ENCODE measurements around the gene ASXL1. TPM values are rescaled to one million over a fixed set of nuclear protein-coding genes. Genes with fewer than 3 reads are reported as not detected.

The ASXL1 gene
- total and polyA plus RNA-seq, 2 donors from 2014 or later, result 16.2 to 71.1 TPM

GRCh38 chr20:32477594-32478512 lies 119.7 kb downstream of the ASXL1 start:
- Histone ChIP-seq H3K9me3 (ENCODE audit: control insufficient read depth in 2 of 3, insufficient read depth in 1 of 3, low read length in 3 of 3) (no peaks in the 10 kb centered on the region), H3K36me3 (ENCODE audit: control insufficient read depth in 2 of 3, insufficient read depth in 3 of 3, low read length in 3 of 3) (no peaks in the 10 kb centered on the region), H3K27ac (ENCODE audit: low read depth in 2 of 2, low read length in 2 of 2) (peak overlapping the region; percentile 32 to 92), H3K9ac (ENCODE audit: low read length in 3 of 3) (peak overlapping the region in 1 of 3 donors; percentile 44), H3K27me3 (ENCODE audit: control insufficient read depth, insufficient read depth, low read length) (no peaks in the 10 kb centered on the region), H3K4me3 (ENCODE audit: low read length in 3 of 3) (no peak overlapping the region), H3K4me1 (ENCODE audit: control insufficient read depth in 2 of 3, insufficient read depth in 2 of 3, low read depth in 1 of 3, low read length in 3 of 3) (peaks cover 18 to 81% (median 76%) of the 10 kb centered on the region in 3 donors)
- FAIRE-seq, result no peak
- intact Hi-C loops (cut with DNase I), result no loop called here
- peak in 3 of 5 donors; percentile 7 to 61 (median 47) for DNase-seq
- TF ChIP-seq CTCF (IDR thresholded peaks at IDR 0.05; ENCODE audit: borderline replicate concordance, extremely low read depth, insufficient read depth), result no peak

DNA sequence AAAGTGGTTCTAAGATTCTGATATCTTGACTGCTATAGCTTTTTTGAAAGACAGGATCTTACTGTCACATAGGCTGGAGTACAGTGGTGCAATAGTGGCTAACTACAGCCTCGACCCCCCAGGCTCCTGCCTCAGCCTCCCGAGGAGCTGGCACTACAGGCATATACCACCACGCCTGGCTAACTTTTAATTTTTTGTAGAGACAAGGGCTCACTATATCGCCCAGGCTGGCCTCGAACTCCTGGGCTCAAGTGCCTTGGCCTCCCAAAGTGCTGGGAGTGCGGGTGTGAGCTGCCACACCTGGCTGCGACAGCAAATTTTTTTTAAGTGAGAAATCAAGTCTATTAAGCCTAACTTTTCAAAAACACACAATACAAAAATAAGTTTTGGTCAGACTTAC lies 120.4 kb downstream of the ASXL1 start:
- Histone ChIP-seq H3K27me3 (ENCODE audit: control insufficient read depth, insufficient read depth, low read length) (no peaks in the 10 kb centered on the region), H3K4me3 (ENCODE audit: low read length in 3 of 3) (no peak overlapping the region), H3K36me3 (ENCODE audit: control insufficient read depth in 2 of 3, insufficient read depth in 3 of 3, low read length in 3 of 3) (no peaks in the 10 kb centered on the region), H3K9ac (ENCODE audit: low read length in 3 of 3) (no peak overlapping the region), H3K27ac (ENCODE audit: low read depth in 2 of 2, low read length in 2 of 2) (no peak overlapping the region), H3K9me3 (ENCODE audit: control insufficient read depth in 2 of 3, insufficient read depth in 1 of 3, low read length in 3 of 3) (no peaks in the 10 kb centered on the region), H3K4me1 (ENCODE audit: control insufficient read depth in 2 of 3, insufficient read depth in 2 of 3, low read depth in 1 of 3, low read length in 3 of 3) (peaks cover 18 to 74% (median 71%) of the 10 kb centered on the region in 3 donors)
- no peak for TF ChIP-seq CTCF (IDR thresholded peaks at IDR 0.05; ENCODE audit: borderline replicate concordance, extremely low read depth, insufficient read depth)
- peak in 2 of 5 donors; percentile 40 to 43 for DNase-seq
- intact Hi-C loops (cut with DNase I), result no loop called here
- FAIRE-seq, result no peak

- no peak for FAIRE-seq
- Histone ChIP-seq H3K4me1 (ENCODE audit: control insufficient read depth in 2 of 3, insufficient read depth in 2 of 3, low read depth in 1 of 3, low read length in 3 of 3) (peaks cover 18 to 69% (median 67%) of the 10 kb centered on the region in 3 donors), H3K4me3 (ENCODE audit: low read length in 3 of 3) (no peak overlapping the region), H3K9ac (ENCODE audit: low read length in 3 of 3) (no peak overlapping the region), H3K36me3 (ENCODE audit: control insufficient read depth in 2 of 3, insufficient read depth in 3 of 3, low read length in 3 of 3) (no peaks in the 10 kb centered on the region), H3K27me3 (ENCODE audit: control insufficient read depth, insufficient read depth, low read length) (no peaks in the 10 kb centered on the region), H3K27ac (ENCODE audit: low read depth in 2 of 2, low read length in 2 of 2) (peak overlapping the region; percentile 25 to 40), H3K9me3 (ENCODE audit: control insufficient read depth in 2 of 3, insufficient read depth in 1 of 3, low read length in 3 of 3) (no peaks in the 10 kb centered on the region)
- DNase-seq, result peak in 3 of 5 donors; percentile 7 to 32 (median 13)
- intact Hi-C loops (cut with DNase I), result no loop called here
- no peak for TF ChIP-seq CTCF (IDR thresholded peaks at IDR 0.05; ENCODE audit: borderline replicate concordance, extremely low read depth, insufficient read depth)
These were observed 120.9 kb downstream of the ASXL1 start for GRCh38 chr20:32479012-32479411.
